ENCODE data around the gene AVPR2. TPM values are rescaled to one million over a fixed set of nuclear protein-coding genes. Genes with fewer than 3 reads are reported as not detected.

AVPR2 gene
- total and polyA plus RNA-seq, 10 of the 15 experiments (the other 5 are each of a cell fraction or from before 2014, with no cell fraction given) = 0.12 to 0.37 TPM; not detected in 8

GRCh38 chrX:153867139-153867538 is 37.3 kb upstream of the AVPR2 start:
- Histone ChIP-seq H3K27me3 (replicated peaks in 1 of 2; ENCODE audit: control insufficient read depth in 2 of 2, insufficient read depth in 2 of 2, low read length in 1 of 2) (no peaks in the 10 kb centered on the region; a peak in 1 of 4 replicates), H3K27ac (ENCODE audit: control insufficient read depth, insufficient read depth) (no peak overlapping the region), H3K36me3 (ENCODE audit: control insufficient read depth in 2 of 2, insufficient read depth in 2 of 2, low read length in 1 of 2) (no peaks in the 10 kb centered on the region), H3K9ac (ENCODE audit: control insufficient read depth, insufficient read depth, low read length) (no peak overlapping the region), H2AFZ (ENCODE audit: control insufficient read depth, low read depth, low read length) (no peak overlapping the region), H3K4me1 (ENCODE audit: control insufficient read depth, insufficient read depth, low read length) (no peaks in the 10 kb centered on the region), H3K79me2 (ENCODE audit: control insufficient read depth, insufficient read depth, low read length) (no peaks in the 10 kb centered on the region), H4K20me1 (ENCODE audit: control insufficient read depth, insufficient read depth) (no peaks in the 10 kb centered on the region), H3K9me3 (replicated peaks; ENCODE audit: control insufficient read depth, insufficient read depth, low read length) (no peaks in the 10 kb centered on the region), H3K4me3 (no peak overlapping the region), H3K4me2 (ENCODE audit: control insufficient read depth, insufficient read depth) (no peak overlapping the region)
- WGBS (ENCODE audit: insufficient coverage, insufficient replicate concordance, low lambda C conversion rate, missing lambda C conversion rate) = 28% methylated on average over 9 of the region's 9 CpGs
- RAD21 ChIA-PET (ENCODE audit: unreplicated experiment) = no interaction called here
- in situ Hi-C loops (cut with MboI) = no loop called here
- intact Hi-C loops (cut with micrococcal nuclease; ENCODE audit: unreplicated experiment) = no loop called here
- POLR2A ChIA-PET = no interaction called here
- SMC1A ChIA-PET (ENCODE audit: uncharacterized antibody, unreplicated experiment) = no interaction called here
- no peak for ATAC-seq
- CTCF ChIA-PET = no interaction called here
- BruUV-seq (replicated peaks) = no TSS peak
- TF ChIP-seq SREBF1 (IDR thresholded peaks at IDR 0.05; ENCODE audit: low read length) = no peak
- no peak for TF ChIP-seq IRF4 (IDR thresholded peaks at IDR 0.05; ENCODE audit: low read depth, low read length)
- no peak for TF ChIP-seq NFXL1 (IDR thresholded peaks at IDR 0.05; ENCODE audit: borderline replicate concordance)
- no peak for TF ChIP-seq KDM1A (IDR thresholded peaks at IDR 0.05; ENCODE audit: borderline replicate concordance)
- TF ChIP-seq ETV6 (conservative IDR thresholded peaks at IDR 0.05 in 1 of 2, IDR thresholded peaks at IDR 0.05 in 1 of 2; ENCODE audit: borderline replicate concordance in 1 of 2, low read depth in 1 of 2) = no peak
- TF ChIP-seq ZNF217 (IDR thresholded peaks at IDR 0.05) = no peak
- no peak for FAIRE-seq
- no peak for DNase-seq (ENCODE audit: low read depth, low spot score)

DNA sequence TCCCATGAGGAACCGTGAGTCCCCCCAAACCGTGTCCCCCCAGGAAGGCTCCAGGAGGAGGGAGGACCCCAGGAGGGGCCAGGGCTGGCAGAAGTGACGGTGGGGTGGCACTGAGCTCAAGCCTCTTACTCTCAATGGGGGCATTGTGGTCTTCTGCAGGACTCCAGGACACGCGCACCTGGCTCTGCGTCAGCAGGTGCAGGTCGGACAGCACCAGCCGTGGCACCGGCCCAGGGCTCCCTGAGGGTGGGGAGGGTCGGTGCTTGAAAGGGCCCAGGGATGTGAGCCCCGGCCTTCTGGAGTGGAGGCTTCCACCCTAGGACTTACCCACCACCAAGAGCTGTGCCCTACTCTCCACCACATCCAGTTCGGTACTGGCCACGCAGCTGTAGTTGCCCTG is 36.8 kb upstream of the AVPR2 start:
- no peaks in the 10 kb centered on the region for H3K9me3 ChIP-seq (replicated peaks; ENCODE audit: control insufficient read depth, insufficient read depth, low read length)
- no peaks in the 10 kb centered on the region for H3K36me3 ChIP-seq (ENCODE audit: control insufficient read depth in 2 of 2, insufficient read depth in 2 of 2, low read length in 1 of 2)
- peaks cover 0 to 2% of the 10 kb centered on the region in 2 experiments; a peak in 1 of 4 replicates for H3K27me3 ChIP-seq (replicated peaks in 1 of 2; ENCODE audit: control insufficient read depth in 2 of 2, insufficient read depth in 2 of 2, low read length in 1 of 2)
- ChIA-PET SMC1A (ENCODE audit: uncharacterized antibody, unreplicated experiment) (no interaction called here), CTCF (no interaction called here), RAD21 (ENCODE audit: unreplicated experiment) (no interaction called here), POLR2A (no interaction called here)
- H2AFZ ChIP-seq (ENCODE audit: control insufficient read depth, low read depth, low read length) = no peak overlapping the region
- no TSS peak for BruUV-seq (replicated peaks)
- H3K27ac ChIP-seq (ENCODE audit: control insufficient read depth, insufficient read depth) = no peak overlapping the region
- H3K4me3 ChIP-seq = no peak overlapping the region
- DNase-seq (ENCODE audit: low read depth, low spot score) = no peak
- H3K9ac ChIP-seq (ENCODE audit: control insufficient read depth, insufficient read depth, low read length) = no peak overlapping the region
- no peak for ATAC-seq
- intact Hi-C loops (cut with micrococcal nuclease; ENCODE audit: unreplicated experiment) (no loop called here), in situ Hi-C loops (cut with MboI) (no loop called here)
- no peaks in the 10 kb centered on the region for H4K20me1 ChIP-seq (ENCODE audit: control insufficient read depth, insufficient read depth)
- no peaks in the 10 kb centered on the region for H3K4me1 ChIP-seq (ENCODE audit: control insufficient read depth, insufficient read depth, low read length)
- no peaks in the 10 kb centered on the region for H3K79me2 ChIP-seq (ENCODE audit: control insufficient read depth, insufficient read depth, low read length)
- 49% methylated on average over 13 of the region's 13 CpGs for WGBS (ENCODE audit: insufficient coverage, insufficient replicate concordance, low lambda C conversion rate, missing lambda C conversion rate)
- TF ChIP-seq NR2C2 (IDR thresholded peaks at IDR 0.05; ENCODE audit: borderline replicate concordance, control insufficient read depth, insufficient read length, low read depth) = no peak
- TF ChIP-seq YBX1 (IDR thresholded peaks at IDR 0.05) = no peak
- no peak for TF ChIP-seq HDAC6 (IDR thresholded peaks at IDR 0.05; ENCODE audit: unreplicated experiment)
- no peak for TF ChIP-seq ZNF217 (IDR thresholded peaks at IDR 0.05)
- TF ChIP-seq, protein P1, sequence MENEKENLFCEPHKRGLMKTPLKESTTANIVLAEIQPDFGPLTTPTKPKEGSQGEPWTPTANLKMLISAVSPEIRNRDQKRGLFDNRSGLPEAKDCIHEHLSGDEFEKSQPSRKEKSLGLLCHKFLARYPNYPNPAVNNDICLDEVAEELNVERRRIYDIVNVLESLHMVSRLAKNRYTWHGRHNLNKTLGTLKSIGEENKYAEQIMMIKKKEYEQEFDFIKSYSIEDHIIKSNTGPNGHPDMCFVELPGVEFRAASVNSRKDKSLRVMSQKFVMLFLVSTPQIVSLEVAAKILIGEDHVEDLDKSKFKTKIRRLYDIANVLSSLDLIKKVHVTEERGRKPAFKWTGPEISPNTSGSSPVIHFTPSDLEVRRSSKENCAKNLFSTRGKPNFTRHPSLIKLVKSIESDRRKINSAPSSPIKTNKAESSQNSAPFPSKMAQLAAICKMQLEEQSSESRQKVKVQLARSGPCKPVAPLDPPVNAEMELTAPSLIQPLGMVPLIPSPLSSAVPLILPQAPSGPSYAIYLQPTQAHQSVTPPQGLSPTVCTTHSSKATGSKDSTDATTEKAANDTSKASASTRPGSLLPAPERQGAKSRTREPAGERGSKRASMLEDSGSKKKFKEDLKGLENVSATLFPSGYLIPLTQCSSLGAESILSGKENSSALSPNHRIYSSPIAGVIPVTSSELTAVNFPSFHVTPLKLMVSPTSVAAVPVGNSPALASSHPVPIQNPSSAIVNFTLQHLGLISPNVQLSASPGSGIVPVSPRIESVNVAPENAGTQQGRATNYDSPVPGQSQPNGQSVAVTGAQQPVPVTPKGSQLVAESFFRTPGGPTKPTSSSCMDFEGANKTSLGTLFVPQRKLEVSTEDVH (IDR thresholded peaks at IDR 0.05; ENCODE audit: low read depth, partially characterized antibody) = no peak
- TF ChIP-seq STAT1 (conservative IDR thresholded peaks at IDR 0.05) = no peak
- no peak for TF ChIP-seq FOS (IDR thresholded peaks at IDR 0.05; ENCODE audit: borderline replicate concordance, extremely low read depth, insufficient read length)
- no peak overlapping the region for H3K4me2 ChIP-seq (ENCODE audit: control insufficient read depth, insufficient read depth)
- no peak for FAIRE-seq
